Tibial nerve (tissue), 4 donors: ENCODE results near the gene ENPP4.

Experiments
- EP300 ChIP-seq, 2 donors: sonication (generic); formaldehyde crosslinking; IDR thresholded peaks; one replicate each; pipeline ENCODE4 v1.6.1; 2017; ENCODE audit warnings: antibody characterized with exemption in 2 of 2, mild to moderate bottlenecking in 1 of 2
- POLR2A ChIP-seq, 2 donors: fragments of 450-650 bp; IDR thresholded peaks; one replicate each; pipeline ENCODE4 v1.6.1; 2017; ENCODE audit warnings: antibody characterized with exemption in 2 of 2, mild to moderate bottlenecking in 2 of 2, moderate library complexity in 2 of 2
- TF ChIP-seq, protein P1 (sequence below), 5 experiments: fragments of 200-600 bp in 3 of 5; fragments of 450-650 bp in 2 of 5; sonication (generic) in 3 of 5; IDR thresholded peaks; one replicate each; pipeline ENCODE4 v1.5.1; 2016 to 2019; ENCODE audit warnings: antibody characterized with exemption in 5 of 5, mild to moderate bottlenecking in 3 of 5, moderate library complexity in 2 of 5

DNA sequence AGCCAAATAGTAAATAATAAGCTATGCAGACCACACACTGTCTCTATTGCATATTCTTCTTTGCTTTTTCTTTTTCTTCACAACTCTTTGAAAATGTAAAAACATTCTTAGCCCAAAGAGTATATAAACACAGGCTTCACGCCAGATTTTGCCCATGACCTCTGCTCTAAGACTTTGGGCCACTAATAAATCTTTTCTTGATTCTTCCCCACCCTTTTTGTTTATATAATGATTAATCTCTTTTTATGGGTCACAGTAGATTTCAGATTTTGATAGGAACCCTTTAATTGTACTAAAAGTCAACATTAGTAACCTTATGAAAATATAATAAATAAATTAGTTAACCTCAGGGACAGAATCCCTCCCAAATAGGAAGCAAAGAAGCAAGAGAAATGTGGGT, 56.8 kb downstream of the ENPP4 start:
- TF ChIP-seq, protein P1, sequence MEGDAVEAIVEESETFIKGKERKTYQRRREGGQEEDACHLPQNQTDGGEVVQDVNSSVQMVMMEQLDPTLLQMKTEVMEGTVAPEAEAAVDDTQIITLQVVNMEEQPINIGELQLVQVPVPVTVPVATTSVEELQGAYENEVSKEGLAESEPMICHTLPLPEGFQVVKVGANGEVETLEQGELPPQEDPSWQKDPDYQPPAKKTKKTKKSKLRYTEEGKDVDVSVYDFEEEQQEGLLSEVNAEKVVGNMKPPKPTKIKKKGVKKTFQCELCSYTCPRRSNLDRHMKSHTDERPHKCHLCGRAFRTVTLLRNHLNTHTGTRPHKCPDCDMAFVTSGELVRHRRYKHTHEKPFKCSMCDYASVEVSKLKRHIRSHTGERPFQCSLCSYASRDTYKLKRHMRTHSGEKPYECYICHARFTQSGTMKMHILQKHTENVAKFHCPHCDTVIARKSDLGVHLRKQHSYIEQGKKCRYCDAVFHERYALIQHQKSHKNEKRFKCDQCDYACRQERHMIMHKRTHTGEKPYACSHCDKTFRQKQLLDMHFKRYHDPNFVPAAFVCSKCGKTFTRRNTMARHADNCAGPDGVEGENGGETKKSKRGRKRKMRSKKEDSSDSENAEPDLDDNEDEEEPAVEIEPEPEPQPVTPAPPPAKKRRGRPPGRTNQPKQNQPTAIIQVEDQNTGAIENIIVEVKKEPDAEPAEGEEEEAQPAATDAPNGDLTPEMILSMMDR (IDR thresholded peaks at IDR 0.05), result no peak
- no peak for TF ChIP-seq POLR2A (IDR thresholded peaks at IDR 0.05)
- no peak for TF ChIP-seq EP300 (IDR thresholded peaks at IDR 0.05)
